HEK293 (cell line): ENCODE data around the gene VPS54.
A peak's percentile ranks its signal among the peaks of the same experiment; 100 is the strongest.

Experiments used
- CTCF ChIA-PET: fragments of 350-600 bp; formaldehyde crosslinking; extraction: SDS; loops from one replicate; lab custom pipeline; 2021; ENCODE audit warnings: antibody characterized with exemption; lab: Yijun Ruan, JAX
- POLR2A ChIA-PET: fragments of 300-600 bp; formaldehyde crosslinking; extraction: SDS; loops from one replicate; lab custom pipeline; 2020; ENCODE audit warnings: antibody characterized with exemption, inconsistent platforms; lab: Yijun Ruan, JAX
- H3K27ac ChIP-seq: fragments of 200-500 bp; sonication (Bioruptor generic); 2 replicates; pipeline ENCODE4 v1.5.1; 2014; ENCODE audit warnings: low read depth, low read length, control low read depth, inconsistent platforms; ENCODE audit errors: extremely low read depth
- H3K36me3 ChIP-seq, 2 experiments: fragments of 200-500 bp in 1 of 2; sonication (Bioruptor generic) in 1 of 2; 1 replicate in 1 of 2; 2 replicates in 1 of 2; pipeline ENCODE4 v1.5.1; 2014 to 2017; ENCODE audit warnings: inconsistent platforms in 2 of 2, low read length in 2 of 2; ENCODE audit not compliant: control insufficient read depth in 2 of 2, insufficient read depth in 1 of 2
- H3K4me1 ChIP-seq: fragments of 200-500 bp; sonication (Bioruptor generic); 2 replicates; pipeline ENCODE4 v1.5.1; 2014; ENCODE audit warnings: mild to moderate bottlenecking, low read length, inconsistent platforms; ENCODE audit not compliant: control insufficient read depth, insufficient read depth
- H3K4me3 ChIP-seq: 2 replicates; pipeline ENCODE4 v1.5.1; 2011; ENCODE audit warnings: low read depth, mild to moderate bottlenecking, control low read depth, low read length, moderate library complexity
- H3K9me3 ChIP-seq: fragments of 200-500 bp; sonication (Bioruptor generic); 2 replicates; pipeline ENCODE4 v1.5.1; 2014; ENCODE audit warnings: low read depth, low read length, inconsistent platforms; ENCODE audit not compliant: control insufficient read depth, insufficient read depth
- KLF10 ChIP-seq: fragments of 450-650 bp; IDR thresholded peaks from 2 replicates; pipeline ENCODE4 v1.5.1; 2018; ENCODE audit warnings: missing biosample characterization, mild to moderate bottlenecking, missing genetic modification characterization
- KLF7 ChIP-seq: fragments of 450-650 bp; formaldehyde crosslinking; IDR thresholded peaks from 2 replicates; pipeline ENCODE4 v1.5.1; 2016; ENCODE audit warnings: missing biosample characterization, missing genetic modification characterization, borderline replicate concordance
- PRDM1 ChIP-seq: fragments of 450-650 bp; formaldehyde crosslinking; IDR thresholded peaks from 2 replicates; pipeline ENCODE4; 2016; ENCODE audit warnings: missing biosample characterization, missing genetic modification characterization
- TCF7L2 ChIP-seq: IDR thresholded peaks from 2 replicates; pipeline ENCODE4 v1.6.1; 2011; ENCODE audit warnings: low read depth, mild to moderate bottlenecking, inconsistent platforms, low read length, moderate library complexity, borderline replicate concordance
- YY2 ChIP-seq: fragments of 450-650 bp; formaldehyde crosslinking; IDR thresholded peaks from 2 replicates; pipeline ENCODE4 v1.5.1; 2016; ENCODE audit warnings: missing biosample characterization, missing genetic modification characterization
- ZNF121 ChIP-seq: fragments of 450-650 bp; formaldehyde crosslinking; IDR thresholded peaks from 2 replicates; pipeline ENCODE4 v1.5.1; 2016; ENCODE audit warnings: missing biosample characterization, missing genetic modification characterization
- ZNF140 ChIP-seq: fragments of 450-650 bp; formaldehyde crosslinking; IDR thresholded peaks from 2 replicates; pipeline ENCODE4 v1.5.1; 2016; ENCODE audit warnings: missing biosample characterization, missing genetic modification characterization
- ZNF292 ChIP-seq: fragments of 450-650 bp; formaldehyde crosslinking; IDR thresholded peaks from 2 replicates; pipeline ENCODE4 v1.5.1; 2016; ENCODE audit warnings: low read depth, missing biosample characterization, missing genetic modification characterization, borderline replicate concordance
- ZNF311 ChIP-seq: fragments of 450-650 bp; formaldehyde crosslinking; IDR thresholded peaks from 2 replicates; pipeline ENCODE4 v1.5.1; 2017; ENCODE audit warnings: missing biosample characterization, missing genetic modification characterization, borderline replicate concordance
- ZNF324 ChIP-seq: fragments of 450-650 bp; formaldehyde crosslinking; IDR thresholded peaks from 2 replicates; pipeline ENCODE4 v1.5.1; 2016; ENCODE audit warnings: missing biosample characterization, missing genetic modification characterization
- ZNF549 ChIP-seq: fragments of 450-650 bp; IDR thresholded peaks from 2 replicates; pipeline ENCODE4 v1.5.1; 2018; ENCODE audit warnings: missing biosample characterization, missing genetic modification characterization, mild to moderate bottlenecking, inconsistent platforms, moderate library complexity
- ZNF571 ChIP-seq: fragments of 450-650 bp; formaldehyde crosslinking; IDR thresholded peaks from 2 replicates; pipeline ENCODE4 v1.5.0; 2017; ENCODE audit warnings: missing biosample characterization, missing genetic modification characterization
- ZNF707 ChIP-seq: fragments of 450-650 bp; formaldehyde crosslinking; IDR thresholded peaks from 2 replicates; pipeline ENCODE4 v1.5.1; 2016; ENCODE audit warnings: missing biosample characterization, missing genetic modification characterization
- ZXDB ChIP-seq: fragments of 450-650 bp; formaldehyde crosslinking; IDR thresholded peaks from 2 replicates; pipeline ENCODE4 v1.5.1; 2016; ENCODE audit warnings: missing biosample characterization, missing genetic modification characterization
- TF ChIP-seq, protein P1 (sequence below): fragments of 450-650 bp; formaldehyde crosslinking; IDR thresholded peaks from 2 replicates; pipeline ENCODE4 v1.5.1; 2016; ENCODE audit warnings: missing biosample characterization, missing genetic modification characterization
- TF ChIP-seq, protein P2 (sequence below): fragments of 450-650 bp; formaldehyde crosslinking; IDR thresholded peaks from 2 replicates; pipeline ENCODE4 v1.5.1; 2016; ENCODE audit warnings: missing biosample characterization, missing genetic modification characterization
- TF ChIP-seq, protein P3 (sequence below): fragments of 450-650 bp; formaldehyde crosslinking; IDR thresholded peaks from 2 replicates; pipeline ENCODE4 v1.5.1; 2016; ENCODE audit warnings: missing biosample characterization, missing genetic modification characterization
- TF ChIP-seq, protein P4 (sequence below): fragments of 450-650 bp; formaldehyde crosslinking; IDR thresholded peaks from 2 replicates; pipeline ENCODE4 v1.5.1; 2016; ENCODE audit warnings: missing biosample characterization, missing genetic modification characterization

VPS54 gene

DNA sequence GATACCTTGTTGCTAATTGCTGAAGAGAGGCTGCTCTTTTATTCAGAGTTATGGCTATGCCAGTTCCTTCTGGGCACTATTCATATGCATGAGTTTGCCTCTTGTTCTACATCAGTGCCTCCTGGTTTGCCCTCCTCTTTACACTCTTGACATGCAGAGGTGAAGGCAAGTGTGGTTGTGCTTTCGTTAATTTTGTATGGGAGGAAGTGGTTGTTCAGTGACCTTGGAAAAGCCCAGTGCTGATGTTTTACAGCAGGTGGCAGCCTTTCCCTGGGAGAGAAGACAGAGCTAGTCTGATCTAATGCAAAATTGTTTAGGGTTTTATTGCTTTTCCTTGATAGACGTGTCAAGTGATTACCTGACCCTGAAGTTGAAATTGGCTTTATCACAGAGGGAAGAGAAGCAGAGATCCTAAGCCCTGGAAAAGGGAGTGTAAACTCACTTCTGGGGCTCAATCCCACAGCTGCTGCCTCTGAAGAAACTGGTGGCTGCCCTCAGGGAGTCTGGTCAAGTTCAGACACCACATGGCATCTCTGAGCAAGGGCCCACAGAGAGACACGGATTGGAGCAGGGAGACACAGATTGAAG, 30.5 kb upstream of the VPS54 start (continued):
- TF ChIP-seq, protein P1, sequence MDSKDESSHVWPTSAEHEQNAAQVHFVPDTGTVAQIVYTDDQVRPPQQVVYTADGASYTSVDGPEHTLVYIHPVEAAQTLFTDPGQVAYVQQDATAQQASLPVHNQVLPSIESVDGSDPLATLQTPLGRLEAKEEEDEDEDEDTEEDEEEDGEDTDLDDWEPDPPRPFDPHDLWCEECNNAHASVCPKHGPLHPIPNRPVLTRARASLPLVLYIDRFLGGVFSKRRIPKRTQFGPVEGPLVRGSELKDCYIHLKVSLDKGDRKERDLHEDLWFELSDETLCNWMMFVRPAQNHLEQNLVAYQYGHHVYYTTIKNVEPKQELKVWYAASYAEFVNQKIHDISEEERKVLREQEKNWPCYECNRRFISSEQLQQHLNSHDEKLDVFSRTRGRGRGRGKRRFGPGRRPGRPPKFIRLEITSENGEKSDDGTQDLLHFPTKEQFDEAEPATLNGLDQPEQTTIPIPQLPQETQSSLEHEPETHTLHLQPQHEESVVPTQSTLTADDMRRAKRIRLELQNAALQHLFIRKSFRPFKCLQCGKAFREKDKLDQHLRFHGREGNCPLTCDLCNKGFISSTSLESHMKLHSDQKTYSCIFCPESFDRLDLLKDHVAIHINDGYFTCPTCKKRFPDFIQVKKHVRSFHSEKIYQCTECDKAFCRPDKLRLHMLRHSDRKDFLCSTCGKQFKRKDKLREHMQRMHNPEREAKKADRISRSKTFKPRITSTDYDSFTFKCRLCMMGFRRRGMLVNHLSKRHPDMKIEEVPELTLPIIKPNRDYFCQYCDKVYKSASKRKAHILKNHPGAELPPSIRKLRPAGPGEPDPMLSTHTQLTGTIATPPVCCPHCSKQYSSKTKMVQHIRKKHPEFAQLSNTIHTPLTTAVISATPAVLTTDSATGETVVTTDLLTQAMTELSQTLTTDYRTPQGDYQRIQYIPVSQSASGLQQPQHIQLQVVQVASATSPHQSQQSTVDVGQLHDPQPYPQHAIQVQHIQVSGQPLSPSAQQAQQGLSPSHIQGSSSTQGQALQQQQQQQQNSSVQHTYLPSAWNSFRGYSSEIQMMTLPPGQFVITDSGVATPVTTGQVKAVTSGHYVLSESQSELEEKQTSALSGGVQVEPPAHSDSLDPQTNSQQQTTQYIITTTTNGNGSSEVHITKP = 0 out of 2 replicates have a peak, but pooled peaks have one; percentile 13
- TF ChIP-seq ZNF311 (tag by site-specific recombination) (no peak), ZNF549 (tag by site-specific recombination) (no peak), PRDM1 (tag by site-specific recombination) (peak; percentile 45; the same call in 1 of the 2 replicates)
- TF ChIP-seq, all 188 proteins: peak for 11

DNA sequence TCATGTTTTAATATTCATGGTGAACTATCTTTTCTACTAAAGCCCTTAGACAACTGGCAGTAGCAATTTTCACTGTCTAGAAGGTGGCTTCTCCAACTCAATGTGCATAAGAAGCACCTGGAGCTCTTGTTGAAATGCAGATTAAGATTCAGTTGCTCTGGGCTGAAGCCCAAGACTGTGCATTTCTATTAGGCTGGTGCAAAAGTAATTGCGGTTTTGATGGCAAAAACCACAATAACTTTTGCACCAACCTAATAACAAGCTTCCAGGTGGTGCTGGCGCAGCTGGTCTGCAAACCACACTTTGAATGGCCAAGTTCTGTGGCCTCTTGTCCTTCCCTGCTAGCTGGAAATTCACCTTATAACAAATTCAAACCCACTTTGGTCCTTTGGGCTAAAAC, 26.7 kb upstream of the VPS54 start:
- no peaks in the 10 kb centered on the region; the same call in 1 of the 2 replicates for H3K4me1 ChIP-seq
- CTCF ChIA-PET = interaction anchor here (0.6 kb wide), 3 partner anchors 76 to 1250 kb away, joined by 3 to 5 read pairs (median 4); no protein-coding TSS in a partner anchor
- no peak overlapping the region for H3K4me3 ChIP-seq
- TF ChIP-seq ZNF549 (tag by site-specific recombination) (no peak), TCF7L2 (no peak), ZNF571 (tag by site-specific recombination) (no peak), ZNF324 (no peak), ZXDB (tag by site-specific recombination) (no peak), ZNF707 (no peak), ZNF140 (tag by site-specific recombination) (no peak), YY2 (no peak), KLF7 (tag by site-specific recombination) (no peak)
- TF ChIP-seq, protein P2, sequence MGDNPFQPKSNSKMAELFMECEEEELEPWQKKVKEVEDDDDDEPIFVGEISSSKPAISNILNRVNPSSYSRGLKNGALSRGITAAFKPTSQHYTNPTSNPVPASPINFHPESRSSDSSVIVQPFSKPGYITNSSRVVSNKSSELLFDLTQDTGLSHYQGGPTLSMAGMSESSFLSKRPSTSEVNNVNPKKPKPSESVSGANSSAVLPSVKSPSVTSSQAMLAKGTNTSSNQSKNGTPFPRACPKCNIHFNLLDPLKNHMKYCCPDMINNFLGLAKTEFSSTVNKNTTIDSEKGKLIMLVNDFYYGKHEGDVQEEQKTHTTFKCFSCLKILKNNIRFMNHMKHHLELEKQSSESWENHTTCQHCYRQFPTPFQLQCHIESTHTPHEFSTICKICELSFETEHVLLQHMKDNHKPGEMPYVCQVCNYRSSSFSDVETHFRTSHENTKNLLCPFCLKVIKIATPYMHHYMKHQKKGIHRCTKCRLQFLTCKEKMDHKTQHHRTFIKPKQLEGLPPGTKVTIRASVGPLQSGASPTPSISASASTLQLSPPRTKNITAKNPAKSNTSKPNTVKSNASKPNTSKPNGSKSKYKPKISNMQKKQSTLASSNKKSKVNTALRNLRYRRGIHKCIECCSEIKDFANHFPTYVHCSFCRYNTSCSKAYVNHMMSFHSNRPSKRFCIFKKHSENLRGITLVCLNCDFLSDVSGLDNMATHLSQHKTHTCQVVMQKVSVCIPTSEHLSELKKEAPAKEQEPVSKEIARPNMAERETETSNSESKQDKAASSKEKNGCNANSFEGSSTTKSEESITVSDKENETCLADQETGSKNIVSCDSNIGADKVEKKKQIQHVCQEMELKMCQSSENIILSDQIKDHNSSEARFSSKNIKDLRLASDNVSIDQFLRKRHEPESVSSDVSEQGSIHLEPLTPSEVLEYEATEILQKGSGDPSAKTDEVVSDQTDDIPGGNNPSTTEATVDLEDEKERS (tag by site-specific recombination) = no peak
- TF ChIP-seq, protein P3, sequence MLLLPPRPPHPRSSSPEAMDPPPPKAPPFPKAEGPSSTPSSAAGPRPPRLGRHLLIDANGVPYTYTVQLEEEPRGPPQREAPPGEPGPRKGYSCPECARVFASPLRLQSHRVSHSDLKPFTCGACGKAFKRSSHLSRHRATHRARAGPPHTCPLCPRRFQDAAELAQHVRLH (tag by site-specific recombination) = no peak
- TF ChIP-seq, protein P4, sequence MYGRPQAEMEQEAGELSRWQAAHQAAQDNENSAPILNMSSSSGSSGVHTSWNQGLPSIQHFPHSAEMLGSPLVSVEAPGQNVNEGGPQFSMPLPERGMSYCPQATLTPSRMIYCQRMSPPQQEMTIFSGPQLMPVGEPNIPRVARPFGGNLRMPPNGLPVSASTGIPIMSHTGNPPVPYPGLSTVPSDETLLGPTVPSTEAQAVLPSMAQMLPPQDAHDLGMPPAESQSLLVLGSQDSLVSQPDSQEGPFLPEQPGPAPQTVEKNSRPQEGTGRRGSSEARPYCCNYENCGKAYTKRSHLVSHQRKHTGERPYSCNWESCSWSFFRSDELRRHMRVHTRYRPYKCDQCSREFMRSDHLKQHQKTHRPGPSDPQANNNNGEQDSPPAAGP (tag by site-specific recombination) = no peak
- TF ChIP-seq, all 188 proteins: peak for 0
- POLR2A ChIA-PET = no interaction called here
- Histone ChIP-seq H3K27ac (no peak overlapping the region), H3K36me3 (no peaks in the 10 kb centered on the region), H3K9me3 (no peaks in the 10 kb centered on the region)

DNA sequence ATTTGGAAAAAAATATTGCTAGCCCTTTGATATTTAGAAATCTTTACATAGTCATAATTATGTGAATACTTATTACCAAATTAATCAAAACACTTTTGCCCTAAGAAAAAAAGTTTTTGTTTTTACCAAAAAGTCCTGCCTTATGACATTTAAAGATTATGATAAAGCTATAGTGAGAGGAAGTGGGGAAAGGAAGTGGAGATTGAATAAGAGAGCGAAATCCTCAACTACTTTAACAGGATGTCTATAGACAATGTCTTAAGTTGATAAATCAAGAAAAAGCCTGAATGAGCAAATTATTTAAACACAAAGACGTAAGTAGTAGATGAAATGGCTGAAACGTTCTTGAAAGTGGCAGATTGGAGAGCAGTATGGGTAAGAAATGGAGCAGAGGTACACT, 20.9 kb upstream of the VPS54 start:
- Histone ChIP-seq H3K9me3 (no peaks in the 10 kb centered on the region), H3K4me3 (no peak overlapping the region), H3K4me1 (no peaks in the 10 kb centered on the region)
- TF ChIP-seq ZNF121 (tag by site-specific recombination) (no peak), KLF10 (no peak), ZNF292 (tag by site-specific recombination) (no peak)
- TF ChIP-seq, protein P2 (tag by site-specific recombination) = no peak
- TF ChIP-seq, all 188 proteins: peak for 0
- H3K27ac ChIP-seq = no peak overlapping the region
- ChIA-PET POLR2A (no interaction called here), CTCF (interaction anchor here (0.6 kb wide), 1 partner anchor 64 kb away, joined by 3 read pairs; no protein-coding TSS in a partner anchor)
- no peaks in the 10 kb centered on the region for H3K36me3 ChIP-seq
